ENCODE data around the gene USP27X.
A peak's percentile ranks its signal among the peaks of the same experiment; 100 is the strongest.

The USP27X gene

DNA sequence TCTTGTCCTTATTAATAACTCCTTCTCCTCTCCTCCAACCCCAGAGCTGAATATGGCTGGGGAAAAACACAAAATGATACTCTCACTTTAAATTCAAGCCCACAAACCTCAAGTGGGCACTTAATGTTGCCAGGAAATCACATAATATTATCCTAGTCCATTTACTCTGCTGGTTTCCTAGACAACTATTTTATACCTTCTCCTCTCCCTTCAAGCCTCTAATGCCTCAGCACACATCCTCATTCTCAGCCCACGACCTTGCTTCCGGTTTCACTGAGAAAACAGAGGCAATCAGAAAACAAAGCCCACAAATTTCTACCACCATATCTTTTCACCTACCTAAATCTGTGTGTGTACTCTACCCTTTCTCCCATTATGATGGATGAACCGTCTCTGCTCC, 31.1 kb downstream of the USP27X start:
- in situ Hi-C loops (cut with MboI; ENCODE audit: low sequenced_read_pairs, unreplicated experiment) = loop anchor here (25.0 kb wide), 2 partner anchors 177 to 677 kb away; no protein-coding TSS in a partner anchor
- DNase-seq (ENCODE audit: low spot score) = peak; percentile 23
- TF ChIP-seq, protein P1, sequence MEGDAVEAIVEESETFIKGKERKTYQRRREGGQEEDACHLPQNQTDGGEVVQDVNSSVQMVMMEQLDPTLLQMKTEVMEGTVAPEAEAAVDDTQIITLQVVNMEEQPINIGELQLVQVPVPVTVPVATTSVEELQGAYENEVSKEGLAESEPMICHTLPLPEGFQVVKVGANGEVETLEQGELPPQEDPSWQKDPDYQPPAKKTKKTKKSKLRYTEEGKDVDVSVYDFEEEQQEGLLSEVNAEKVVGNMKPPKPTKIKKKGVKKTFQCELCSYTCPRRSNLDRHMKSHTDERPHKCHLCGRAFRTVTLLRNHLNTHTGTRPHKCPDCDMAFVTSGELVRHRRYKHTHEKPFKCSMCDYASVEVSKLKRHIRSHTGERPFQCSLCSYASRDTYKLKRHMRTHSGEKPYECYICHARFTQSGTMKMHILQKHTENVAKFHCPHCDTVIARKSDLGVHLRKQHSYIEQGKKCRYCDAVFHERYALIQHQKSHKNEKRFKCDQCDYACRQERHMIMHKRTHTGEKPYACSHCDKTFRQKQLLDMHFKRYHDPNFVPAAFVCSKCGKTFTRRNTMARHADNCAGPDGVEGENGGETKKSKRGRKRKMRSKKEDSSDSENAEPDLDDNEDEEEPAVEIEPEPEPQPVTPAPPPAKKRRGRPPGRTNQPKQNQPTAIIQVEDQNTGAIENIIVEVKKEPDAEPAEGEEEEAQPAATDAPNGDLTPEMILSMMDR (IDR thresholded peaks at IDR 0.05; ENCODE audit: borderline replicate concordance, control extremely low read depth, extremely low read depth, insufficient read depth, missing control alignments) = no peak

DNA sequence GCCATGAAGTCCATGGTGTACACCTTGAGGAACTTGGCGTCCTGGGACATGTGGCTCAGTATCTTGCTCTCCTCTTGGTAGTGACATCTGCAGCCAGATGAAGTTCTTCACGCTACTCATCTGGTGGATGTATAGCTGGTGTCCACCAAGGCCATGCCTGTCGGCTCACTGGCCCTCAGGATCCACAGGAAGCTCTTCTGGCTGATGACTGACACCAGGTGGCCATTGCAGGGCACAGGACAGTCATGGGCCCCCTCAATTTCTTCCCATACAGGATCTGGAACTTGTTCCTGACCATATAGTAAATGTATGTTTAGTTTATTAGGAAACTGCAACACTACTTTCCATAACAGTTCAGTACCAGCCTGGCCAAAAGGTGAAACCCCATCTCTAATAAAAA, 32.8 kb downstream of the USP27X start:
- no peak for DNase-seq (ENCODE audit: low spot score)
- TF ChIP-seq, protein P1 (IDR thresholded peaks at IDR 0.05; ENCODE audit: borderline replicate concordance, control extremely low read depth, extremely low read depth, insufficient read depth, missing control alignments) = no peak
- in situ Hi-C loops (cut with MboI; ENCODE audit: low sequenced_read_pairs, unreplicated experiment) = loop anchor here (25.0 kb wide), 2 partner anchors 175 to 675 kb away; no protein-coding TSS in a partner anchor

DNA sequence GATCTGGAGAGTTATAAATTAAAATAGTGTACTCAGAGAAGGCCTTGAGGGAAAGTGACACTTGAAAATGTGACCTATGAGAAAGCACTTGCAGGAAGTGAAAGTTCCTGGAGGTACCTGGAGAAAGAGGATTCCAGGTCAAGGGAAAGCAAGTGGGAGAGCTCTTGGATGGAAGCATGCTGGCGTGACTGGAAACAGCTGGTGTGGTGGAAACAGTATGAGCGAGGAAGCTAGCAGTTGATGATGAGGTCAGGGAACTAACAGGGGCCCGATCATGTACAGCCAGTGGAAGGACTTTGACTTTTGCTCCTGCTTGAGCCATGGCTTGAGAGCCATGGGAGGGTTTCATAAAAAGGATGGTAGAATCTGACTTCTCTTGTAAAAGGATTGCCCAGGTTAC, 33.6 kb downstream of the USP27X start:
- in situ Hi-C loops (cut with MboI; ENCODE audit: low sequenced_read_pairs, unreplicated experiment) = loop anchor here (25.0 kb wide), 2 partner anchors 174 to 674 kb away; no protein-coding TSS in a partner anchor
- TF ChIP-seq, protein P1 (IDR thresholded peaks at IDR 0.05; ENCODE audit: borderline replicate concordance, control extremely low read depth, extremely low read depth, insufficient read depth, missing control alignments) = no peak
- DNase-seq (ENCODE audit: low spot score) = no peak

DNA sequence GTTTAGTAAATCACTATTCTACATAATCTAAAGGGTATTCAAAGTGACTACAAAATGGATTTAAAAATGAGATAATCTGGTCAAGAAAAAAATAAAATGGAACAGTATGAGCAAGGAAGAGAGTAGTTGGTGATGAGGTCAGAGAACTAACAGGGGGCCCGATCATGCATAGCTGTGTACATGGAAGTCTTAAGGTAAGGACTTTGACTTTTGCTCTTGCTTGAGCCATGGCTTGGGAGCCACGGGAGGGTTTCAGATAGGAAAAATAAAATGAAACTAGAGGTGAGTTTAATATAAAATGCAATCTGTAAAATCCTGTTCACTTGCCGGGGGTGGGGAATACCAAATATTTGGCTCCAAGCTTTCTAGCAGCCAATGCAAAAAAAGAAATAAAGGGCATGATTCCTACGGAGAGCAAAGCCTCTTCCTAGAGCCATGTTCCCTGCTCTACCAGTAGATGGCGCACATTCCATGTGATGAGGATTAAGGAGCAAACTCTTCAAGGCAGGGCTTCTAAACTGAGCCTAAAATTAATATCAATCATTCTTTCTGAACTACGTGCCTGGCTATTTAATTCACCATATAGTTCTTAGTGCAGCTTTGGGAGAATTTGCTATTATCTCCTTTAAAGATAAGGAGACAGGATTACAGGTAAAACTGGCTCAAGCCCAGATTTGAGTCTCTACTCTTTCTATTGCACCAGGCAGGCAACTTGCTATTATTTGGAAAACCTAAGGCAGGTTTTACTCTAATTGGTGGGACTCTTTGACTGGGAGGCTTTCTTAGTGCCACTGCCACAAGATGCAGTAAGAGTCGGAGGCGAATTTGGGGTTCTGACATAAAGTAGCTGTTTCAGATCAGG, 36.3 kb downstream of the USP27X start:
- in situ Hi-C loops (cut with MboI; ENCODE audit: low sequenced_read_pairs, unreplicated experiment) = loop anchor here (25.0 kb wide), 2 partner anchors 172 to 672 kb away; no protein-coding TSS in a partner anchor
- DNase-seq (ENCODE audit: low spot score) = peak; percentile 44
- TF ChIP-seq, protein P1 (IDR thresholded peaks at IDR 0.05; ENCODE audit: borderline replicate concordance, control extremely low read depth, extremely low read depth, insufficient read depth, missing control alignments) = peak; percentile 89

DNA sequence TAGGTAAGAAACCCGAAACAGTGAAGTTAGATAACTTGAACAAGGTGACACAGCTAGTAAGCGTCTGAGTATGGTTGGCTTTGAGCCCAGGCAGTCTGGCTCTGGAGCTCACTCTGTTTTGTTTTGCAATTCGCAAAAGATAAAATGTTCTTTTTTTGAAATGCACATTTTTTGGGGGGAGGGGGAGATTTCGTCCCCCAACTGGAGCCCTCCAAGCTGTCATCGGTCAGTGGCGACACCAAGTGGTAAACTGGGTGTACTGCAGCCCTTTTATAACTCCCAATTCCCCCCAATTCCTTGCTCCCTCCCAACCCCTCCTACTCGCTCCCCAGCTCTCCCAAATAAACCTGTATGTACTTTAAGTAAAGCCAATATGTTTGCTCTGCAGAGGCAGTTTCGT, 40.3 kb downstream of the USP27X start:
- in situ Hi-C loops (cut with MboI; ENCODE audit: low sequenced_read_pairs, unreplicated experiment) = loop anchor here (25.0 kb wide), 2 partner anchors 168 to 668 kb away; no protein-coding TSS in a partner anchor
- TF ChIP-seq, protein P1 (IDR thresholded peaks at IDR 0.05; ENCODE audit: borderline replicate concordance, control extremely low read depth, extremely low read depth, insufficient read depth, missing control alignments) = peak; percentile 80
- DNase-seq (ENCODE audit: low spot score) = no peak

DNA sequence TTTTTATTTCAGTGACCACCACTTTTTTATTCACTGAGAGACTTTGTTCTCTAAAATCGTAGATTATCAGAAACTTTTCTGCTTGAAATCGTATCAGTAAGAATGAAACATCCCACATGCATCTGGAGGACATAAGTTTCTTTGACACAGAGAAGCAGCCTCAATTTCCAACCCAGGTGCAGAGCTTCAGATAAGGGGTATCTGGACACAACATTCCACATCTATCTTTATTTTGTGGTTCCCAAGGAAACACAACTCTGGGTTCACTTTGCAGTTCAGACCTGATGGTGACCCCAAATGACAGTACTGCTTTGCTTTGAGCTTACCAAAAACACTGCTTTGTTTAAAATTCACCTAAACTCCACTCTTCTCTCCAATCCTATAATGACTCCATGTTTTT, 41.8 kb downstream of the USP27X start:
- in situ Hi-C loops (cut with MboI; ENCODE audit: low sequenced_read_pairs, unreplicated experiment) = loop anchor here (25.0 kb wide), 2 partner anchors 166 to 666 kb away; no protein-coding TSS in a partner anchor
- TF ChIP-seq, protein P1 (IDR thresholded peaks at IDR 0.05; ENCODE audit: borderline replicate concordance, control extremely low read depth, extremely low read depth, insufficient read depth, missing control alignments) = no peak
- no peak for DNase-seq (ENCODE audit: low spot score)
